Stimulated activated CD4-positive, alpha-beta T cell treated with anti-CD3 and anti-CD28 coated beads, Interleukin-1b, Interleukin-23, amount 100 ng/mL, for 48 hours (primary cell): Measurements from ENCODE around the gene PSMA8.
"Not testable (repeated sequence)": the region's sequence is repeated elsewhere in the genome, so short reads cannot be mapped to it uniquely, and the experiment has no call there.

Source experiments
- DNase-seq: peaks from one replicate; pipeline ENCODE4 v3.0.0-alpha.2; 2020

Gene PSMA8

DNA sequence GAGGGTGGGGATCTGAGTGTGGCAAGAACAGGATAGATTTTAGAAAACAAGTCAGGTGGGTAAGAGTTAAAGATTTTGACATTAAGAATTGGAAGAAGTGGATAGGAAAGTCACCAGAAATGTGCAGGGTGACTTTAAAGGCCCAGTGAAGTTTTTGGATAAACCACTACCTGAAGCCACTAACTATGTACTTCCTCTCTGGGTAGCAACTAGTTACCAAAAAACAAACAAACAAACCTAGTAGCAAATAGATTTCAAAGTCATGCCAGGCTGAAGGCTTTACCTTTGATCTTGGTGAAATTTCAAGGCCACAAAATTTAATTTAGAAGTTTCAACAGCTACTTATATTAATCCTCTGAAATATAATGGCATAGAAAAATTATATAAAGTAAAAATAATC is 42.5 kb downstream of the PSMA8 start:
- DNase-seq, result no peak

DNA sequence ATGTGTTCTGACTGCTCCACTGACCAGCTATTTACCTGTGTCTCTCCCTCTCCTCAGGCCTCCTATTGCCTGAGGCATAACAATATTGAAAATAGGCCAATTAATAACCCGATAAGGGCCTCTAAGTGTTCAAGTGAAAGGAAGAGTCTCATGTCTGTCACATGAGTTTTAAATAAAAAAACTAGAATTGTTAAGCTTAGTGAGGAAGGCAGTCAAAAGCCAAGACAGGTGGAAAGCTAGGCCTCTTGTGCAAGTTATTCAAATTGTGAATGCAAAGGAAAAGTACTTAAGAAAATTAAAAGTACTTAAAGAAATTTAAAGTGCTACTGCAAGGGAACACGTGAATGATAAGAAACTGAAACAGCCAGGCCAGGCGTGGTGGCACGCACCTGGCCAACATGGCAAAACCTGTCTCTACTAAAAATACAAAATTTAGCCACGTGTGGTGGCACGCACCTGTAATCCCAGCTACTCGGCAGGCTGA is 47.7 kb downstream of the PSMA8 start:
- DNase-seq, result no peak

DNA sequence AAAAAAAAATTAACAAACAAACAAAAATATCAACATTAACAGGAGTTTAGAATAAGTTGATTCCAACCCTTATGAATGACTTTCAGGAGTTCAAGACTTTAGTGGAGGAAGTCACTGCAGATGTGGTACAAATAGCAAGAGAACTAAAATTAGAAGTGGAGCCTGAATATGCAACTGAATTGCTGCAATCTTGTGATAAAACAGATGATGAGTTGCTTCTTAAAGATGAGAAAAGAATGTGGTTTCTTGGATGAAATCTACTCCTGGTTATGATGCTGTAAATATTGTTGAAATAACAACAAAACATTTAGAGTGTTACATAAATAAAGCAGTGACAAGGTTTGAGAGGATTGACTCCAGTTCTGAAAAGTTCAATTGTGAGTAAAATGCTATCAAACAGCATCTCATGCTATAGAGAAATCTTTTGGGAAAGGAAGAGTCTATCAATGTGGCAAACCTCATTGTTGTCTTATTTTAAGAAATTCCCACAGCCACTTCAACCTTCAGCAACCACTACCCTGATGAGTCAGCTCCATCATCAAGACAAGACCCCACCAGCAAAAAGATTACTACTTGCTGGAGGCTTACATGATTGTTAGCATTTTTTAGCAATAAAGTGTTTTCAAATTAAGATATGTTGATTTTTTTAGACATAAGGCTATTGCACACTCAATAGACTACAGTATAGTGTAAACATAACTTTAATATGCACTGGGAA is 49.9 kb downstream of the PSMA8 start:
- no peak for DNase-seq

DNA sequence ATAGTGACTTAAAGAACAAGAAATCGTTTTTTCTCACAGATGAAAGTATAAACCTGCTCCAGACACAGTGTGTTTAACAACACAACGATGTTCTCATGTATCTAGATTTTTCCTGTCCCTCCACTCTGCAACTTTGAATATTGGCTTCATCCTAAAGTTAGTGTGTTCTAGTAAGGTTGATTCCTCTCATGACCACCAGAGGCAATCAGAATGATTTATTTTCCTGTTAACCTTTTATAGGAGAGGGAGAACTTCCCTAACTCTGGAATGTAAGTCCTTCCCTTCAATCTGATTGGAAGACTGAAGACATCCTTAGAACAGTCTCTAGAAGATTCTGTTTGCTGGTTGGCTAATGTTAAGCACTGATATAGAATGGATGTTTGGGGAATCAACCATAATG is 51.6 kb downstream of the PSMA8 start:
- DNase-seq, result no peak

GRCh38 chr18:26190506-26190905 is 56.8 kb downstream of the PSMA8 start:
- peak; percentile 24 for DNase-seq

GRCh38 chr18:26192233-26192632 is 58.6 kb downstream of the PSMA8 start:
- no peak for DNase-seq

DNA sequence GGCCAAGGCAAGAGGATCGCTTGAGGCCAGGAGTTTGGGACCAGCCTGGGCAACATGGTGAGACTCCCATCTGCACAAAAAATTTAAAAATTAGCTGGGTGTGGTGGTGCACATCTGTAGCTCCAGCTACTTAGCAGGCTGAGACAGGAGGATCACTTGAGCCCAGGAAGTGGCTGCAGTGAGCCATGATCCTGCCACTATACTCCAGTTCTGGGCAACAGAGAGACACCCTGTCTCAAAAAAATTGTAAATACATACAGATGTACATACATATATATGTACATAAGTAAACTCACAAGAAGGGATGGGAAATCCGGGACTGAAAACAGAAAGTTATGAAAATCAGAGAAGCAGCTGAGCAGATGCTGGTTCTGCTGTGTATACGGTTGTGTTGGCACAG is 62.9 kb downstream of the PSMA8 start:
- DNase-seq, result no peak

DNA sequence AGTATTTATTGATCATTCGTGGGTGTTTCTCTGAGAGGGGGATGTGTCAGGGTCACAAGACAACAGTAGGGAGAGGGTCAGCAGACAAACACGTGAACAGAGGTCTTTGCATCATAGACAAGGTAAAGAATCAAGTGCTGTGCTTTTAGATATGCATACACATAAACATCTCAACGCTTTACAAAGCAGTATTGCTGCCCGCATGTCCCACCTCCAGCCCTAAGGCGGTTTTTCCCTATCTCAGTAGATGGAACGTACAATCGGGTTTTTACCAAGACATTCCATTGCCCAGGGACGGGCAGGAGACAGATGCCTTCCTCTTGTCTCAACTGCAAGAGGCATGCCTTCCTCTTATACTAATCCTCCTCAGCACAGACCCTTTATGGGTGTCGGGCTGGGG is 68.3 kb downstream of the PSMA8 start:
- not testable (repeated sequence) for DNase-seq

- DNase-seq, result no peak
These were observed 71.6 kb downstream of the PSMA8 start for GRCh38 chr18:26205318-26205717.

DNA sequence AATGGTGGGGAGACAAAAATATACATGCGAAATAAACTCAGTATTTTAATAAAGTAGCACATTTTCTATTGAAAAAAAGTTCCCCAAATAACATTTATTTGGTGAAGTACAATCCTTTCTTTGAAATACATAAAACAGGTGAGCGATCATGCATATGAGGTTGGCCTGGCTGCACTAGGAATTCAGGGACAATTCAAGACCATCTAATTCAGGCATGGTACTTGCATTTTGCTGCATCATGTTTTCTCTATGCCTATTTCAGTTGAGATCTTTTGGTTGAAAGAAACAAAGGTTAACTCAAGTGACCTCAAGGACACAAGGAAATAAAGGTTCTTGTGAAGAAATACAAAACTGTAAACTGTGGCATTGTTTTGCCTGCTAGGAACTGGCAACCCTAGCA is 72.8 kb downstream of the PSMA8 start:
- DNase-seq, result no peak

DNA sequence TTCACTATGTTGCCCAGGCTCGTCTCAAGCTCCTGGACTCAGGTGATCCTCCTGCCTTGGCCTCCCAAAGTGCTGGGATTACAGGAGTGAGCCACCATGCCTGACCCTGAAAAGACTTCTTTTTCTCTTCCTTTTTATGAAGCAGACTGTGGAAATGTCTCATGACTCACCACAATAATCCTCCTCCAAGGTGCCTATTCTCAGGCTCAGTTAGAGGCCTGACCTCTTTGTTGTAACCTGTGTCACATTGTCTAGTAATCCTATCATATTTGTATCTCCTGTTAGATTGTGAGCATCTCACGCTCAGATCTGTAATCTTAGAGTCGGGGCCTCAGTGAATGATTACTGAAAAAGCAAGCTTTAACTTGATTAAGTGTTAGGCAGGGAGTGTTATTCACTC is 74.3 kb downstream of the PSMA8 start:
- no peak for DNase-seq

DNA sequence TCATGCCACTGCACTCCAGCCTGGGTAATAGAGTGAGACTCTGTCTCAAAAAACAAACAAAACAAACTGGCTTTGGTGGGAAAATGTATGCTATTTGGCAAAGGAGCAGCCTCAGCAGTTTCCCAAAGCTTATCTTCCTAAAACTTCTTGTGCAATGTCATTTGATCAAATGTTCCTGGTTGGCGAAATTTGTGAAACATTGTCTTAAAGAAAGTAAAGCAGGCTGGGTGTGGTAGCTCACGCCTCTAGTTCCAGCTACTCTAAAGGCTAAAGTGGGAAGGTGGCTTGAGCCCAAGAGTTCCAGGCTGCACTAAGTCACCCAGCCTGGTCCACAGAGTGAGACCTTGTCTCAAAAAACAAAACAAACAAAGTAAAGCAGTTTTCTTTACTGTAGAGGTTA is 75.3 kb downstream of the PSMA8 start:
- DNase-seq, result no peak

DNA sequence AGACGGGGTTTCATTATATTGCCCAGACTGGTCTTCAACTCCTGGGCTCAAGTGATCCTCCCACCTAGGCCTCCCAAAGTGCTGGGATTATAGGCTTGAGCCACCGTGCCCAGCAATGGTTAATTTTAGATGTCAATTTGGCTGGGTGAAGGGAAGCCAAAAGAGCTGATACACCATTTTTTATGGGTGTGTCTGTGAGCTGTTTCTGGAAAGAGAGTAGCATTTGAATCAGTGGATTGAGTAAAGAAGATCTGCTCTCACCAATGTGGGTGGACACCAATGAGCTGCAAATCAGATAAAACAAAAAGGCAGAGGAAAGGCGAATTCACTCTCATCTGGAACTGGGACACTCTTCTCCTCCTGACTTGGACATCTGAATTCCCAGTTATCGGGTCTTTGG is 76.5 kb downstream of the PSMA8 start:
- DNase-seq, result no peak

DNA sequence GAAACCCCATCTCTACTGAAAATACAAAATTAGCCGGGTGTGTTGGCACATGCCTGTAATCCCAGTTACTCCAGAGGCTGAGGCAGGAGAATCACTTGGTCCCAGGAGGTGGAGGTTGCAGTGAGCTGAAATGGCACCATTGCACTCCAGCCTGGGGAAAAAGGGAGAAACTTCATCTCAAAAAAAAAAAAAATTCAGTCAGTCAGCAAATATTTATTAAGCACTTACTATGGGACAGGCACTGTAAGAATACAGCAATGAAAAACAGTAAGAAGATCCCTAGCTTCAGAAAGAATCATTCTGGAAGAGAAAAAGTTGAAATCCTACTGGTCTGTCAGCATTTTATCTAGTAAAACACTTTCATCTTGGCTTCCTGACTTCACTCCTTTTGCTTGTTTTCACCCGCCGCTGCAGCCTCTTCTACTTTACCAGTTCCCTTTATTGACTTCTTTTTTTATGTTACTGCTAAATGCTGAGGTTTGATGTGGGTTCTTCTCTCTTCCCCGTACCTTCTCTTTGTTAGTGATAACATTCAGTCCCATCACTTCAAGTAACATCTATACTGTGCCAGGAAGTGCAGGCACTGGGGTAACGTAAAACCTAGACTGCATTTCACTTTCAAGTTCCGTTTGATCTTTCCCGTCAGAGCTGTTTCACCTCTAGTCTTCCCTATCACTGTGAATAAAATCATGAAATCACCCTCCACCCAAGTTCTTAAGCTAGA is 81.7 kb downstream of the PSMA8 start:
- DNase-seq, result peak; percentile 43

GRCh38 chr18:26225022-26225693 is 91.5 kb downstream of the PSMA8 start:
- DNase-seq, result no peak

GRCh38 chr18:26225915-26226228 is 92.2 kb downstream of the PSMA8 start:
- DNase-seq, result no peak

DNA sequence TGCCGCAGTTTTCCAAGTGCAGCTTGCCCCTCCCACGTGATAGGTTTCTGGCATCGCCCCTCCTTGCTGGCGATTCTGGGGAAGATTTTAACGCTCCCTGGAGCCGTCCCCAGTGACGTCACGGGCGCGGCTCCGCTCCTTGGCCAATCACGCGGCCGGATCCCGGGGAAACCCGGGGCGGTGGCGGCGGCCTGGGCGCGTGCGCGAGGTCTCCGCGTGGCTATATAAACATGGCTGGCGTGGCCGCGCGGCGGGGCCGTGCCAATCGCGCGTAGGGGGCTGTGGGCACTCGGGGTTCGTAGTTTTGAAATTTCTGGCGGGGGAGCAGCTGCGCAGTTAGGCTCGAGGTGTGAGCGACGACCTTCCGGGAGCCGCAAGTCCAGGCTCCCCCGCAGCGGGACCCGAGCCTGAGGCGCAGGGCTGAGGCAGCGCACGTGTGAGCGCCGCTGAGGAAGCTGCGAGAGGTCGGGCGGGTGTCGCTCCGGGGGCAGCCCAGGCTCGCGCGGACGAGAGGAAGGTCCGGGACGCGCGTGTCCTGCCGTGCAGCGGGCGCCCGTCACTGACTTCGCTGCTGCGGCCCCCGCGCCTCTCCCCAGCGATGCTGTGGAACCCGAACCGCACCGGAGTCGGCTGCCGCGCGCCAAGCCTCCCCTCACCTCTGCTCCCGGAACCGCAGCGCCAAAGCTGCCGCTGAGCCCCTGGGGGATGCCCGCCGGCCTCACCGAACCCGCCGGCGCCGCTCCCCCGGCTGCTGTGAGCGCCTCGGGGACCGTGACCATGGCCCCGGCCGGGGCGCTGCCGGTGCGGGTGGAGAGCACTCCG is 92.8 kb downstream of the PSMA8 start, which contains the start of gene TAF4B:
TSS of gene TAF4B (plus strand) at position 217 of the 822 bp plus-strand sequence. CDS start at position 706, 489 bp downstream.
- peak; percentile 93 for DNase-seq

- no peak for DNase-seq
These were observed 93.5 kb downstream of the PSMA8 start for GRCh38 chr18:26227051-26227670.

GRCh38 chr18:26228562-26229260 is 95.0 kb downstream of the PSMA8 start:
- DNase-seq, result no peak

DNA sequence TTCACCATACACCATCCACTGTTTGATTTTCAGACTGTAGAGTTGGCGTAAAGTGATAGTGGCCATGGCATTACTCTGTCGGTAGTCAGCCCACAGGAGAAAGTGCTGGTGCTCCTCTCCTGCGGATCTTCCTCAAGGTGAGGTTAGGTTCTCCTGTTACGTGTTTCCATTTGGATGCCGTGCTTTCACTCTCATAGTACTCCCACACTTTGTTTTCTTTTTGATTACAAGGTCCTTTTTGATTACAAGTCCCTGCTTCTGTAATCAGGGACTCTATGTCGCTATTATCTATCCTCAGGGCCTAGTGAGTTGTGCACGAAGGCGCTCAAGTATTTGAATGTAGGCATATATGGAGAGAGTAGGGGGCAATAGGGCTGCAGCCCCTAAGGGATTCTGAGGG is 96.8 kb downstream of the PSMA8 start:
- no peak for DNase-seq

GRCh38 chr18:26233208-26233607 is 99.5 kb downstream of the PSMA8 start:
- no peak for DNase-seq

- DNase-seq, result not testable (repeated sequence)
These were observed 103.7 kb downstream of the PSMA8 start for GRCh38 chr18:26237363-26237762.
